SIG-M5 (cell line): ENCODE measurements around the gene SERP2.

Experiments used
- DNase-seq: peaks from one replicate; lab custom pipeline; 2025; lab: John Stamatoyannopoulos, UW

The SERP2 gene

DNA sequence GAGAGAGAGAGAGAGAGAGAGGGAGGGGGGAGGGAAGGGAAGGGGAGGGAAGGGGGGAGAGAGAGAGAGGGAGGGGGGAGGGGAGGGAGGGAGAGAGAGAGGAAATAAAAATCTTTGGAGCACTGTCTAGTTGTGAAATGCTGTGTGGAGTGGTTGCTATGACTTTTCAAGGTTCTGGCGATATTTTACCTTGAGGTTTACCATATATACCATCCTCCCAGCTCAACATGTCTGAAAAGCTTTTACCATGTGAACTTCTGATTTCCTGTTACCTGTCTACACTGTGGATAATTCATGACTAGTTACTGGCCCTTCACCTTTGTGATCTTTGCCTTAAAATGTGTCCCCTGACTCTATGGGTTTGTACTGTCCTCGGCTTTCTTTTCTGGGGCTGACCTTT lies 38.2 kb downstream of the SERP2 start:
- DNase-seq: no peak

DNA sequence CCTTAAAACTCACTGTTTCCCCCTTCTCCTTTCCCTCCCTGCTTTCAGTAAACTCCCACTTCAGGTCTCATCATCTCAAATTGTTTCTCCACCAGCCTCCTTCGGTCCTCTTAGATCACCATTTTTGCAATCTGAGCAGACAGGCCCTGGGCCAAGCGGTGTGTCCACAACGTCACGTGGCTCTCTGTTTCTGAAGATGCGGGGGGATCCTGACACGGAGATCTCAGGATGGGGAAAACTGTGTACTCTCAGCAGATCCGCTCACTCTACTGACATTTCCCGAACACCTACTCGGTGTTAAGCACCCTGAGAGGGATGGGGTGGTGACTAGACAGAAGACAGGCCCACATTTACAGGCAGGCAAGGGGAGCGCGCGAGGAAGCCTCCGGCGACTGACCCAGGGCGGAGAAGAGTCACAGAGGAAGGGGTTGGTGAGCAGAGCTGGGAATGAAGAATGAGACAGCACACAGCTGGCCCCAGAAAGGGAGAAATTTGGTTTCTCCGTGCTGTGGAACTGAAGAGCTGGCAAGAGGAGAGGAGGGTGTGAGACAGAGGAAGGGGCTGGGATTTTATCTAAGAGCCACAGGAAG lies 38.8 kb downstream of the SERP2 start:
- no peak for DNase-seq

DNA sequence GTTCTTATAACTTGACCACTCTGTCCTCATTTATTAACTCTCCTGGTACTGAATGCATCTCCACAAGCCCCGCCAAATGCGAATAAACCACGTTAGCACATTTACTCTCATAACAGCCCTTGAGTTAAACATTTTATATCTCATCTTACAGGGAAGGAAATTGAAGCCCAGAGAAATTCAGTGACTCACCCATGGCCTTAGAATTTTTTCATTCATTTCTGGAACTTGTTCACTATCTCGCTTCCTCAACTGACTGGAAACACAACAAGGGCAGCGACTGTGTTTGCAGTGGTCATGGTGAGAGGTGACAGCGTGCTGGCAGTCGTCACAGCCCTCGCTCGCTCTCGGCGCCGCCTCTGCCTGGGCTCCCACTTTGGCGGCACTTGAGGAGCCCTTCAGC lies 39.5 kb downstream of the SERP2 start:
- no peak for DNase-seq

DNA sequence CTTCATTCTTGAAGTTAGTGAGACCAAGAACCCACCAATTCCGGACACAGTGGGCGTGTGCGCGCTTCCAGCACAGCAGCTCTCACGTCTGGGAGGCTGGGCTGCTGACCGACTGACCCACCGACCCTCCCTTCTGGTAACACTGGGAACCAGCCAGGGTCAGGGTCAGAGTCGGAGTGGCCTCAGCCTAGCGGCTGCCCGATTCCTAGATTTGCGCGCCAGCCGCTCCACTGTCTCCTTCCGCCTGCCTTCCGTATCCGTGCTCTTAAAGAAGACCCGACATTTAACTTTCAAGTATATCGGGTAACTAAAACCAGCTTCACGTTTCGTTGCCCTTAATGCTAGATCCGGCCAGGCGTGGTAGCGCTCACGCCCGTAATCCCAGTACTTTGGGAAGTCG lies 41.1 kb downstream of the SERP2 start:
- DNase-seq: no peak

DNA sequence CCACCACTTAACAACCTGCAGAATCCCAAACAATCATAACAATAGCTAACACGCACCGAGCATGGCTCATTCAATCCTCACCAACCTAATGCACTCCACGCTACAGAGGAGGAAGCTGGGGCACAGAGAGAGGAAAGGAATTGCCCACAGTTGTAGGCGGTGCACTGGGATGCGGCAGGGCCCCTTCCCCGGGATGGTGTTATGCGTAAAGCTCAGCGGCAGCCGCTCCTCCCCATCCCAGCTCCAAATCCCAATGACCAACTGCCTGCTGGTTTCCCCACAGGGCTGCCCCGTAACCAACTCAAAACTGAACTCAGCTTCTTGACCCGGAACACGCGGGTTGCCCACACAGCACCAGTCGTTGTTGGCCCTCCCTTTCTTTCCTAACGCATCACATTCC lies 42.2 kb downstream of the SERP2 start:
- no peak for DNase-seq

DNA sequence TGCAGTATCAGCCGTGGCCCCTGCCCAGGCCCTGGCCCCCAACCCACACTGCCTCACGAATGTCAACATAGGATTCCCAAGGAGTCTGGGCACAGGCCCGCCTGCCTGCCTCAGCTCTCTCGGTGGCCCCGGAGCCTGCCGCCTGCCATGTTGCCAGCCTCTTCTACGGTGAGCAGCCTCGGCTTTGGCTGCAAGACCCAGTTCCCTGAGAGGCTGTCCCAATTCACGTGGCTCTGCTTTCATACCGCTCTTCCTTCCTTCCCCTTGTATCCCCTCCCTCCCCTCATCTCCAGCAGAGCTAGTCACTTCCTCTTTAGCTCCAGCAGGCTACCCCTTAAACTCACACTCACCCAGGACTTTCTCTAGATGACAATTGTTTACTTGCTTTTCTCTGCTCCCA lies 42.7 kb downstream of the SERP2 start:
- no peak for DNase-seq

DNA sequence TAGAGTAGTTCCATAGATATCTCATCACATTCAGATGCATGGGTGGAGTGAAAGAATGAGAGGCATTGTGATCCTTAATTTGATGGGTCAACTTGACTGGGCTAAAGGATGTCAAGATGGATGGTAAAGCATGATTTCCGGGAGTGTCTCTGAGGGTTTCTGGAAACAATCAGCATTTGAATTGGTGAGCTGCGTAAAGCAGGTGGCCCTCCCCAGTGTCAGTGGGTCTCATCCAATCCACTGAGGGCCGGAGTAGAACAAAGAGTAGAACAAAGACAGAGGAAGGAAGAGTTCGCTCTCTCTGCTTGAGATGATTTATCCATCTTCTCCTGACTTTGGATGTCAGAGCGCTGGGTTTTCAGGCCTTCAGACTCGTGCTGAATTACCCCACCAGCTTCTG lies 43.1 kb downstream of the SERP2 start:
- no peak for DNase-seq

DNA sequence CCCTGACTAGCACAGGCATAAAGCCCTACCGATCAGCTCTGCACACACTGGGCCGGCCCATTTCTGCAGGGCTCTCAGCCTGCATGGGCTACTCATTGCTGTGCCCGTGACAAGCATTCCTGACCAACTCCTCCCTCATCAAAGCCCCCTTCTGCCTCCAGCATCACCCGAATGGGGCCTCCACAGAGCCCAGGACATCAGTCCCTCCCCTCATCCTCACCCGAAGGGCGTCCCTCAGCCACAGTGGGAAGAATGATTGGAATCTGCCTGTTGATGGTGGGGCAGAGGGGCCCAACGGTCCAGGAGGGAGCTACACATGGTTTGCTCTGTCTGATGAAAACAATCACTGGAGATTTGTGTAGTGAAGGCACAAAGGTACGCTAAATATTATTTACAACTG lies 43.8 kb downstream of the SERP2 start:
- no peak for DNase-seq

DNA sequence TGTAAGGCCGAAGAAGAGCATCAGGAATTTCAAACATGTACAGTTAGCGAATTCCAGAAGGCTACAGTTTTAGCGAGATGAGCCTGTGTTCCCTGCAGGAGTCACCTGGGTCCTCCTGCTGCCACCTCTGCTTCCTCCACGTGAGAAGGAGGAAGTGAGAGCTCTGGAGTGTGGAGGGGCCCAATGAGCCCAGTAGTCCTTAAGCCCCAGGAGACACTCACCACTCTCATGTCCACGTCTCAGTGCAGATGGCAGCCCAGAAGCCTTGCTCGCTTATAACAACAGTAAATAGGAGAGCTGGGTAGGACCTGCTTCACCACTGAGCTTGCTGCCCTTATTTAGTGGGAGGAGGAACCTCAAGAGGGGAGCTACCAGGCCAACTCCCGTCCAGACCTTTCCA lies 44.3 kb downstream of the SERP2 start:
- DNase-seq: no peak

DNA sequence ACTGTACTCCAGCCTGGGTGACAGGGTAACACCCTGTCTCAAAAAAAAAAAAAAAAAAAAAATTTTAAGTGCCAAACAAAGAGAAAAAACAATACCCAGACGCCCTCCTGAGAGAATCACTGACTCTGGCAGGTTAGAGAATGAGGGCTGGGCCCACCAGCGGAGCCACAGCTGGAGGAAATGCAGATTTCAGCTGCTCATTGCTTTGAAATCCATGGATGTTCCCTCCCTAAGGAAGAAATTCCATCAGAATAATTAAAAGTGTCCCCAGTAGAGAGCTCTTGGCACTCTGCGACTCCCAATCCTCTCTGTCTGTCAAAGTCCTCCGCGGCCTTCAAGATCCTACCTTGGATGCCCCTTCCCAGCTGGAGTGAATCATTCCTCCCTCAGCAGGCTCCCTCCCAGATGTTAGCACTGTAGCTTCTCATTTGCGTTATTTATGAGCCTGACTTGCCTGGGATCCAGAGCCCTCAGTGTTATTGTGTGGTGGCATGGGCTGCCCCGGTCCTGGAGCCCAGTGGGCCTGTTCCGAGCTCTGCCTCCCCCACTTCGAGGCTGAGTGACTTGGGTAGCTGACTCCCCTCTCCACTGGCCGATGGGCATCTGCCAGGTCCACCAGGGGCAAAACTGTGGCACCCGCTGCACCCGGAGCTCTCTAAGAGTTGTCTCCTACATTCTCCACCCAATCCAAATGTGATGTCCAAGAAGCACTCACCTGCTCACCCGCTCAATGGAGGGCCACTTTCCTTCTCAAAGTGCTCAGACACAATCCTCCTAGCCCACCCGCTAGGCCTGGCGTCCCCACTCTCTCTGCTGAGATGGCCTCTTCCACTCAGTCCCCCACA lies 47.0 kb downstream of the SERP2 start:
- DNase-seq: no peak

DNA sequence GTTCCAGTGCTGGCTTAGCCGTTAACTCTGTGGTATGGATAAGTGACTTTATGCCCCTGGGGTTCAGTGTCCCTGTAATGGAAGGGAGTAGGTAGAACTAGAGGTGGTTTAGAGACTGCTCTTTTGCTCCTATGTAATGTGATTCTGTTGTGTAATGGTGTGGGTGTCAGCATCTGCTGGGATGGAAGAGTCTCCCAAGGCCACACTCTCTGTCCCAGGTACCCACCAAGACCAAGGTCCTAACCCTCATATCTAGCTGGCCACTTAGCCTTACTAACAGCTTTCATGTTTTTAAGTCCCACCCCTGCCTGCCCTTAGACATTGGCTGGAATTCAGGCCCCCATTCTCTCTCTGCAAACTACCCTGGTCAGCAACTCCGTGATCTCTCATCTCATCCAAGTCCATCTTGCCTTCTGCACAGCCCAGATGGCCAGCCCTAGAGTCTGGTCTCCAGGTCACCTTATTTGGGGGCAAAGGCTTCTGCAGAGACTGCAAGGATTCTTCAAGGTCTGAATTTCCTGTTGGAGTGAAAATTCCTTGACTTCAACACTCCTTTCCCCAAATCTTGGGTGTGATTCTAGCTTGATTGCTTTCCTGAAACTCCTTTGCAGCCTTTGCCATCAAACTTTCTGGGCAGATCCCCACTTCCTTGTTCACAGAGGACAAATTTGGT lies 48.4 kb downstream of the SERP2 start:
- no peak for DNase-seq

DNA sequence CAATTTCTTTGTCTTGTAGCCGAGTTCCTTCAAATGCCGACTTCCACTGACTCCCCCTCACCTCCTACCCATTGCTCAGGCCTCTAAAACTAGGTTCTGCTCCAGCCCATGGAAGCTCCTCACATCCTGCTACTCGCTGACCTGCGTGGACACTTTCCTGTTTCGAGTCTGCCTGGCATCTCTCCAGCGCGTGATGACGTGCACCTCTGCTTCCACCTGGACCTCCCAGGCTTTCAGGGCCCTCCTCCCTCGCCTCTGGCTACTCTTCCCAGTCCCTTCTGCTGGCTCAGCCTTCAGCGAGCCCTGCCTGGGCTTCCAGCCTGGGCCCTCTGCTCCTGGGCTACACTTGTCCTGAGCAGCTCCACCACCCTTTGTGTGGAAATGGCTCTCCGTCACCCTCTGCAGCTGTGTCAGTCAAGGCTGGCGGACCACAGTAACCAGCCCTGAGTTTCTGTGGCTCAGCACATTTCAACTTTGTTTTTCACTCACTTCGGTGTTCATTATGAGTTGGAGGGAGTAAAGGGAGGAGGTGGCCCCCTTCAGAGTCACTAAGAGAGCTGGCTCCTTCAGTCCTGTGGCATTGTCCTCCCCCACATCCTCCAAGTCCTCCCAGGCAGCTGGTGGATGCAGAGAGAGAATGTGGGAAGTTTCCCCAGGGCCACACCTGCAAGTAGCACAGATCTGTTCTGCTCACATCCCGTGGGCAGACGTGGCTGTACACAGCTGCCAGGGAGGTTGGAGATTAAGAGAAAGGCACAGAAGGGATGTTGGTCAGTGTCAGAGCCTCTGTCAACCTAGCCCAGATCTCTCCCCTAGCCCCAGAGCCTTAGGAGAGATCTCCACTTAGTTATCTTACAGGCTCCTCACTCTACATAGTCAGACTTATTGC lies 49.4 kb downstream of the SERP2 start:
- no peak for DNase-seq

DNA sequence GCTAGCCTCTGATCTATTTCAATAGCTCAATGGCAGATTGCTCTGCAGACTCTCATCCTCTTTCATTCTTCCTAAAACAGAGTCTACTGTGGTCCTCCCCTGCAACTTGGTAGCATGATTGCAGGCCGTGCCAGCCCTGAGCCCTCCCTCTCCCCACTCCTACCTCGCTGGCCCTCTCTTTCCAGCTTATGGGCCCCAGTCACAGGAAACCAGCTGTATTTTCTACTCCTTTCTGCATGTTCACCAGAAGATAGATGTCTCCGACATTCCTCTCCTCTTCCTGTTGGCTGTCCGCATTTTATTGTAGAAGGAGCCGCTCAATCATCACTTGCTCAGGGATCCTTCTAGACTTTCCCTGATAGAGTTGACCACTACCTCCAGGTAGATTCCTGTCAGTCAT lies 50.2 kb downstream of the SERP2 start:
- no peak for DNase-seq

DNA sequence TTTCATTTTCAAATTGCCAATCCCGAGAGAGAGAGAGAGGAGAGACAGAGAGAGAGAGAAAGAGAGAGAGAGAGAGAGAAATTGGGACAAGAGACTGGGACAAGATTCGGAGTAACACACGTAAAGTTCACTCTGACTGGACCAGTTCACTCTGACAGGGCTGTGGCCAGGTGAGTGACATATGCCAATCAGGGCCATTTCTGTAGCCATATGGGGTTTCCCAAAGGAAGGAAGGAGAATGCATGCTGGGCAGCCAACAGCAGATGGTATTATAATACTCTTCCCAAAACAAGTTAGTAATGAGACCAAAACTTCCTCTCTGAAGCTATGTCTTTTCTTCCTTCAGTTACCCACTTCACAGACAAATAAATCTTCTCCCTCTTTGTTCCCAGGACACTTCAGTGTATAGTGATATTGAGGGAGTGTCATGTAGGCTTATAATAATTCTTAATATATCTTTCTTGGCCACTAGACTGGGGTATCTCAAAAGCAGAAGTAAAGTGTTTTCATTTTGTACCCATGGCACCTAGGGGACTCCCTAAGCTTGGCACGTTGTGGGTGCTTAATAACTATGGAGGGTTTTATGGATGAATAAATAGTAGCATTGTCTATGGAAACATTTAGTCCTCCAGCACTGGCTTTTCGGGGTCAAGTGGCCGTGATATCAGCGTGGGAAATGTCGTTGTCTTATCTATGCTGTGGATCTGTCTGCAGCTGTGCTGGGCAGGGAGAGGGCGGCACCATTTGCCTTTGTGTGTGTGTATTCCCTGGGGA lies 51.6 kb downstream of the SERP2 start:
- no peak for DNase-seq

DNA sequence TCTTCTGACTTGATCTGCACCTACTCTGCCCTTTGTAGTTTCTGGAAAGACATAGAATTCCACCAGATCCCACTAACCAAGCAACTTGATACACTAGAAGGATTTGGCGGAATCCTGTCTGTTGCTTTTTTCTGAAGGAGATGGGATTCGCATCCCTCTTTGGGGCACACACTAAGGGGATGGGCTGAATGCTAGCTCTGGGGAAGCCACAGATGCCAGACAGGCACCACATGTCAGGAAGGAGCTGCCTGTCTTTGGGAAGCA lies 52.1 kb downstream of the SERP2 start:
- DNase-seq: no peak

DNA sequence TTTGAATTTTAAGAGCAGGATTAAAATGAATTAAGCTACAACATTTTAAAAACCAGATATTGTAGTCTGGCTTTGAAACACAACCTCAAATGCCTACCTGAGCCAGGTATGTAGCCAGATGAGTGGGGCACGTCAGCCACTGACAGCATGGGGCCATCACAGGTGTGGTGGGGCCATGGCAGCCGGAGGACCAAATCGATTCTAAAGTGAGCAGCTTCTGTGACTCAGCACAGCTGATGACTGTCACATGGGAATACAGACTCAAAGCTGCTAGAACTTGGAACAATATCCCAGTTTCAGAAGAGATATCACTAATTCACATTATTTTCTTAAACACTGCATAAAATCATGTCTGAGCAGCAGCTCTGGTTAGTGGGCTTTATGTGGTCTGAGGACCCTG lies 52.8 kb downstream of the SERP2 start:
- no peak for DNase-seq

DNA sequence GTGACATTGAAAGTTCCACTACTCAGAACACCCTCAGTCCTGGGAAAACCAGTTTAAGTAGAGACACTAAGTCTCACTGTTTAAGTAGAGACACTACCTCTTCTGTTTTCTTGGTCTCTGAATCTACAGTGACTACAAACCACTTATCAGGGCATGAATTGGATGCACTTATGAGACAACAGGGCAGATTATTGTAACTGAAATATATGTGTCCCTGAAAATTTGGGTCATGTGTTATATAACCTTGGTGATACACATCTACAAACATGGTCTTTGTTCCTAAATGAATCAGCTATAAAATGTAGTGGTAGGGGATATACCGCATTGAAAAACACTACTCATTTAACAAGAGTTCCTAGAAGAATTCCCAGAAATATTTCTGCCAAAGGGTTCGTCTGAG lies 55.7 kb downstream of the SERP2 start:
- DNase-seq: no peak

DNA sequence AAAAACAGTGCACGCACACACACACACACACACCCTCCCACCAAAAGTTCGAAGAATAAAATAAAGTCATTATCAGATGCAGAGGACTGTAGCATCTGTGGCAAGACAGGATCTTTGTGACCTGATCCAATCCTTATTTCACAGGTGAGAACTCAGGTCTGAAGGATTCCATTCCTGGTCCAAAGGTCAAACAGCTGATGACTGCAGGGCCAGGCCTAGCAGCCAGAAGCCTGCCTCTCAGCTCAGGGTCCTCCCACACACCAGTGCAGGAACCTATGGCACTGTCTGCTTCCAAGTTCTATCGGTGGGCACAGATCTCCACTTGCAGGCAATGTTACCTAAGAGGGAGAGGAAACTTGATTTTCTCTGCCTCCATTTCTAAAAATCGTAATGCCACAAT lies 57.5 kb downstream of the SERP2 start:
- no peak for DNase-seq

DNA sequence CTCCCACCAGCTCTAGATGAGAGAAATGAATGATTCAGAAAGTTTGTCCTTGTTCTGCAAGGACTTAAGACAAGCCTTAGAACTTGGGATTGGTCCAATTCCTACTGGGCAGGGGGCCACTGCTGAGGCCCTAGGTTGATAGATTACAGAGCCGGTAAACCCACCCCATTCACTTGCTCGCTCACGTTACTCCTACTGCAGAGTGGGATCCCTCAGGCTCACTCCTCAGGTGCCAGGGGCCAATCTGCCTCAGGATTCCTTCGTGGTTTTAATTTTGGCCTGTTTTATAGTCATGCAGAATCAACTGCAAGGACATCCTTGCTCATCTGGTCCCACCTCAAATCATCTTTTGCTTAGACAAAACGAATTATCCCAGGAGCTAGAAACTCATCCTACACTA lies 59.0 kb downstream of the SERP2 start:
- no peak for DNase-seq

DNA sequence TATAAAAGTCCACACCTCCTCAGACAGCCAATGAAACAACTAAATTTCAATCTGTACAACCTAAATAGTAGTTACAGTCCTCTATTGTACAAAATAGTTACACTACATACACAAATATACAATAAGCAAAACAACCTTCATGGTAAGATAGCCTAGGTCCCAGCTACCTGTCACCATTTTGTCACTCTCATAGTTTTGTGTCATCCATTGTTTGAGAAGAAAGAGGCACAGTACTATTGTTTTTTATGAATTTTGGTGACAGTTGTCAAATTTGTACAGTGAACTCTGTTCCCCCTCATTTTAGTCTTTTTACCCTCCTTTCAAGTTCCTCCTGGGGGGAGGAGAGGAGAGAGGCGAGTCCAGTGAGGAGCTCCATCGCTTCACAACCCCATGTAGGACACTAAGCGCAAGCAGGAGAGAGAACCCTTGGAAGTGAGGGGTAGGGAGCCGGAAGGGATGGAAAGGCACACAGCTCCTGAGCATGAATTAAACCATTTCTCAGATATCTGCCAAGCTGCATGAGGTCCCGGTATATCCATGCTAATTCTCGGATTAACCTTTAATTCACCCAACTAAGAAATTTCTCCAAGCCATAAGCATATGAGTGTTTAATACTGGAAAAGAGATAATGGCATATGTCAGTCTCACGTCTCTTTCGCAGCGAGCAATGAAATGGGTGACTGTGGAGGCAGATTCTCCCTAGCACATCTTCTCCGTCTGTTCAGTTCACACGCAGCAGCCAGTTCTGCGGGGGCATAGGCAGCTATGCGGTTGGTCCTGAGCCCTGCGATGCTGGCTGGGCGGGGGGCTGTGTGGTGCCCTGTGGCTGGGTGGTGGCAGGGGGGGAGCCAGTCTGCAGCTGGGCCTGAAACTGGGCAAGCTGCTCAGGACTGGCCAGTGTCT lies 60.5 kb downstream of the SERP2 start:
- DNase-seq: no peak

DNA sequence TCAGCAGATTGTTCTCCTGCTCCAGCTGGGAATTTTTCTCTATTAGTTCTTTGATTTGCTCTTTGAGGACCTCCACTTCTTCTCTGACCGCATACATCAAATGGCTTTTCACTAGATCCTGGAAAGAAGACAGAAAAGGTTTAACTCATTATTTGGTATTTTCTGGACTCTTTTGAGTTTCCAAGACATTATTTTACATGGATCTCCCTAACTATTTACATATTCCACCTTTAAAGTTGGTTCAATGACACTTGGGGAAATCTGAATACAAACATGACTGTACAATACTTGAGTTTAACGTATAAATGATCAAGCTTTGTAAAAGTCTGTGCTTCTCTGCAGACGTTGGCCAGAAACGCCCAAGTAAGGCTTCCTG lies 61.1 kb downstream of the SERP2 start:
- DNase-seq: no peak
